GM18498 (cell line): Measurements from ENCODE around the gene ETS1.

Experiments
- ATAC-seq: cut with Tn5 transposase; IDR thresholded peaks from one replicate; pipeline ENCODE4 v1.9.1; 2021; ENCODE audit warnings: mild to moderate bottlenecking, moderate library complexity; ENCODE audit not compliant: unreplicated experiment

ETS1 gene

DNA sequence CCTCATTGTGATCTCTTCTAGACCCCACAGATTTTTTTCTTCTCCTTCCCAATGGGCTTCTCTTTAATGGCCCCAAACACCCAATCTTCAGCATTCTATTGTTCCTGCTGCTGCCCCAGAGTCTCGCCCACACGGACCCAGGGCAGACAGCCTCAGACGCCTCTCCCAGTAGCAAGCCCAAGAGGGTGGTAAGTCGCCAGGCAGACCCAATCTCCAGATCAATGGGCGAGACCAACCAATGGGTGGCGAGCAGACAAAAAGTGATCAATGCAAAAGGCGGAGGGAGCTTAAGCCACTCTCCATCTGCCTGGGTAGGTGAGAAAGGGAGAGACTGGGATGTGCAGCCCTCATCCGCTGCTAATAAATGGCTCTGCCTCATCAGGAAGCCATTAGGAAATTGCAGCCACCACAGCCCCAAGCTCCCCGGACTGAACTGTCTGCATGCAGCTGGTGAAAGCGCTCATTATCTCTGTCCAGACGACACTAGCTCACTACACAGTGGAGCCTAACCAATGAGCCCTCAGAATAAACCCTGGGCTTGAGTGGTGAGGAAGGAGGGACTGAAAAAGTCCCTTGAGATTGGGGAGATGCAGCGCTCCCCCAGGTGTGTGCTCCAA is 81.8 kb downstream of the ETS1 start:
- no peak for ATAC-seq

GRCh38 chr11:128504486-128504885 is 82.9 kb downstream of the ETS1 start:
- no peak for ATAC-seq

DNA sequence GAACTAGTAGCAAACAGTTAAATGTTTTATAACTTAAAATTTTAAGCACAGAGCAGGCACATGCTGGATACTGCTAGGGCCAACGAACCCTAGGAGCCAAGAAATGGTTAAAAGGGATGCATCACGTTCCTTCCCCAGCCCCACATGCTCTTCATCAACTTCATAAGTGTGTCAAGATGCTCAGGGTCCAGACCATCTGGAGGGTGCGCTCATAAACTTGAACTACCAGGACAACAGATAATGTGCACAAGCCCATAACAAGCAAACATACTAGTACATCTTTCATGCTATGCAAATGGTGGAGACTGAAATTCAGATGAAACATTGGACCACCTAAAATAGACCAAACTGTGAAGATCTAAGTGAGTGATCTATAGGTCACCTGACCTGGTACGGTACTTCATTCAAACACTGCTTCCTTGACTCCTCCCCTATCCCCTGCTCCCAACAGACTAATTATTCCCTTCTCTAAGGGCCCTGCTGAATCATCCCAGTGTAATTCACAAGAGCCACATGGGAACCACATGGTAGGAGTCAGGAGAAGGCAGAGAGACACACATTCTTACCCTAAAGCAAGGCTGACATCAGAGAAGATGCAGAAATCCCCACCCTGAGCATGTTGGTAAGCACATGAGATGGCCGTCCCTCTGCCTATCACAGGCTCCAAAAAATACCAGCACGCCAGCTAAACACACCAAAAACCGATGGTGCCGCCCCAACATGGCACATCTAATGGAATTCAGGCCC is 83.9 kb downstream of the ETS1 start:
- no peak for ATAC-seq

DNA sequence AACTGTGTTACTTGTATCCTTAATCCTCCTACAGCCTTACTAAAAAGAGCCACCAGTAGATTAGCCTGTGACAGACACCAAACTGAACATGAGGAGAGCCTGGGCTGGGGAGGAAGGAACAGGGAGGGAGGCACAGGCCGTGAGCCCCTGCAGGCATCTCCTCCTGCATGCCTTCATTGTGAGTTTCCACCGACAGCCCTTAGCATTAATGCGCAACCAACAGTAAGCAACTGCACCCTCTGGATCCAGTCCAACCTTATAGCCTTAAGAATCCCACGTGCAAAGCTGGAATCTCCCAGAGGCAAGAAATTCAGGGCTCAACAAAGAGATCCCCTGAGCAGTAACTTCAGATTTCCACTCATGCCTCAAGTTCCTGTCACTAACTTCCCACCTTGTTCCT is 84.6 kb downstream of the ETS1 start:
- no peak for ATAC-seq

DNA sequence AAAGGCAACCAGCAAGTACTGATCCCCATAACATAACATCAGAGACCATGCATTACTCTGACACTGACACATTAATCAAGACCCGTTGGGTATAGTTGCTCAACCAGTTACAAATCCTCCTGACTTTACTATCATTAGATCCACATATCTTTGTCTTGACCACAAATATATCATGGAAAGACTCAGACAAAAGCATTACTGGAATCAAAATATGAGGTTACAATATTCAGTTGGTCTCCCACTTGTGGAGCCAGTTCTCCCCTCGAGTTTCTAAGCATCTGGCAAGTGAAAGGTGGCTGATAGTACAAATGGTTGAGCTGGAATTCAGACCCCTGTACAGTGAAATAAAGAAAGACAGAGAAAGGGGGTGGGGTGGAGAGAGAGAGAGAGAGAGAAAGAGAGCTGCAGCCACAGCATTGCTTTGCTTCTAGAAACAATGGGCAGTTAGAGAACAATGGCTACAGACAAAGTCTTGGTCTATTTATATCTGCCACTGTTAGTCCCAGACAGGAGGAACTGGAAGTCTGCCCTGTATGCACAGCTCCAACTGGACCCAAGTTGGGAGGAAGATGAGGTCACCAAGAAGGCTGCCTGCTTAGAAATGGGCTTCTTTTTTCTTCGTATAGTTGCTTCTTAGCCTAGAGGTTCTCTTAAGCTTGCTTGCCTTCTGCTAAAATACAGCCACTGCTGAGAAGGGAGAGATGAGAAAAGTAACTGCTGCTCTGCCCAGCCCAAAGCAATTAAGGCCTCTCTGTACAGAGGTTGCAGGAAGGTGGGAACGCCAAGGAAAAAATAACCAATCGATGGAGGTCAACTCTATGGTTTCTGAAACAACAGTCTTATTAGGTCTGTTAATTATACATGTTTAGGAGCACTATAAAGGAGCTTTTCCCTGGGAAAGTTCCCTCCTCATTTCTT is 85.5 kb downstream of the ETS1 start:
- ATAC-seq, result no peak

- ATAC-seq, result no peak
Measured at GRCh38 chr11:128501008-128501407, 86.3 kb downstream of the ETS1 start.

DNA sequence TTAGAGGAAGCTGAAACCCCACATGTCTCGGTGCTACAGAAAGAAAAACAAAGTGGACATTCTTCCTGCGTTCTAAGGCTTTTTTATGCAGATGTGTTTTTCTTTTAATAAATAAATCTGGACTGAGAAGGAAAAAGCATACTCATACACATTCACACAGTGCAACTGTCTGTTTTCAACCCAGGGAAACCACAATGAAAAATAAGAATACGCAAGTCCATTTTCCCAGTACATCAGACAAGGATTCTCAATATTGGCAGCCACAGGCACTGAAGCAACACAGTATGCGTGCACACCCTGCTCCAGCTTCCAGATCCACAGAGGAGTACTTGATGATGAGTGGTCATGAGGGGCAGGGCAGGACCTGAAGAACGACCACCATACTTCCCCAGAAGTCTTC is 86.9 kb downstream of the ETS1 start:
- ATAC-seq, result no peak

GRCh38 chr11:128499613-128500253 is 87.6 kb downstream of the ETS1 start:
- ATAC-seq, result no peak

DNA sequence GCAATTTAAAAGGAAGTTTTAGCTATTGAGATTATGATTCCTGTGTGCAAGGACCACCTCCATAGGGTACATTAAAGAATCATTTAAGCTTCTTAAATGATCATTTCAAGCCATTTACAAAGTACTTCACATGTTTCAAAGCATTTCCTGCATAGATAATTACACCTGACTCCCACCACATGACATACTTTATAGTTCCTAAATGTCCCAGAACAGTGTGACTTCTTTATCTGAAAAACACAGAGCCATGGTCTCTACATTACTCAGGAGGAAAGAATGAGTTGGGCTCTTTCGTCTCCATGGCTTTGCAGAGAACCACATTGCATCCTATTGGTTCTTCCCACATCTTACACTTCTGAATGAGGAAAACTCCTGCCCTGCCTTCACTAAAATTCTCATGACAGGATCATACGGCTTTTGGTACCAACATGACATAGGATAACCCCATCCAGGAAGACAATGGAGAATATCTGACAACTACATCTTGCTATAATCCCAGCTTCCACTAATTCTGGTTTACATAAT is 88.6 kb downstream of the ETS1 start:
- no peak for ATAC-seq

DNA sequence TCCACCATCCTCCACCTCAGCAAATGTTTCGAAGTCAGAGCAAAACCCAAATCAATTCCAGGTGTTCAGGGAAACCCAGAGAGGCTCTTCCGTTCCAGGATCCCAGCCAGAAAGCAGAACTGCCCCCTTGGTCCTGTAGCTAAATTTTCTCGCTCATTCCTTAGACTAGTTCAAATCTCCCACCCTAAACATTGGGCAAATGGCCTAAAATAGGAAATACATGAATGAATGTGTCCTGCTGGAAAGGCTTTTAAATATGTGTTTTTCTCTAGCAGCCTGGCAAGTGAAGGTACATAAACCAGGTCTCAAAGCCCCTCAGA is 89.6 kb downstream of the ETS1 start:
- no peak for ATAC-seq

GRCh38 chr11:128497061-128497775 is 90.1 kb downstream of the ETS1 start:
- ATAC-seq, result peak; percentile 73

GRCh38 chr11:128496692-128497060 is 90.7 kb downstream of the ETS1 start:
- peak; percentile 30 for ATAC-seq

- no peak for ATAC-seq
Measured at GRCh38 chr11:128496249-128496648, 91.1 kb downstream of the ETS1 start.

DNA sequence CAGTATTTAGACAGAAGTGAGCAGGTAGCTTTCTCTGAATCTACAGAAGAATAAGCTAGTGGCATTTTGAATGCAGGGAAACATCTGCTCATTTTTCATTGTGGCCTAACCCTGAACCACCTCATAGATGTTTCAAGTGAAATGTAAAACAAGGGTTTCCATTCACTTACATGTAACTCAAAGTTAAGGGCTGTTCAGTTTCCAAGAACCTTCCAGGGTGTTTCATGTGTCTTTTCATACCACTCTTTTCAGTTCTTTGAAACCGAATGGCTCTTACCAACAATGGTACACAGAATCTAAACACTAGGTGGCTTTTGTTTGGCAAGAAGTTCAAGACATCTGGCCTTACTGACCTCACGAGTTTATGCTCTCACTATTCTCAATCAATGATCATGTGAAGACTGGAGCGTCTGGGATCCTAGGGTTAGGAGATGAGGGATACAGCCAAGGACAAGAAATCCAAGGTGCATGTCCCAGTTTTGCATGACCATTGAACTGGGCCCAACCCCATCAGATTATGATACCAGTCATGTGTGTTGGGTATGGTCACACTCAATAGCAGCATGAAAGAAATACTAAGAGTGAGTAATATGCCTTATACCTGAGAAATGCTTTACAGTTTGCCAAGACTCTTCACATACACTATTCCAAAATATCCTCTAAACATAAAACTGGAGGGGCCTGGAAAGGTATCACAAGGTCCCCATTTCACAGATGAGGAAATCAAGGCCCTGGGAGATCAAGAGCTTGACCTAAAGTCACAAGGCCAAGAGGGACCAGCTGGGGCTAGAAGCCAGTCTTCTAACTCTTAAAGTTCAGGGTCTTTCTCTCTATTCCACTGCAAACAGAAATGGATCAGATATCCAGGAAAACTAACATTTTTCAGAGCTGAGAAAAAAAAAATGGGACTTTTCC is 92.7 kb downstream of the ETS1 start:
- no peak for ATAC-seq

DNA sequence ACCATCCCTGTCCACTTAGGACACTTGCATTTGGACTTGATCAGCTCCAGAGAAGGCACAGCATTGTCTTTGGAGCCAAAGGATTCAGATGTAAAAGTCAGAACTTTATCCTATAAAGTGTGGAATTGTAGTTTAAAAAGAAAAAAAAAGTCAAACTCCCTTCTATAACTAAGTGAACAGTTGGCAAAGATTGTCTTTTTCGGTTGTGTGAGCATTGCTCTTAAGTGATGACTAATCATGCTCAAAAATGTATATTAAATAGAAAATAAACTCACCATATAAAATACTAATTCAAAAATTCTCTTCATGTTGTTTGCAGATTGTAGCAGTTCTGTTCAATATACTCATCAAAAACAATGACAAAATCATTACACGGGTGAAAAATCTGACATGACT is 93.8 kb downstream of the ETS1 start:
- no peak for ATAC-seq

- no peak for ATAC-seq
Measured at GRCh38 chr11:128492903-128493569, 94.3 kb downstream of the ETS1 start.

- no peak for ATAC-seq
Measured at GRCh38 chr11:128492461-128492860, 94.9 kb downstream of the ETS1 start.

DNA sequence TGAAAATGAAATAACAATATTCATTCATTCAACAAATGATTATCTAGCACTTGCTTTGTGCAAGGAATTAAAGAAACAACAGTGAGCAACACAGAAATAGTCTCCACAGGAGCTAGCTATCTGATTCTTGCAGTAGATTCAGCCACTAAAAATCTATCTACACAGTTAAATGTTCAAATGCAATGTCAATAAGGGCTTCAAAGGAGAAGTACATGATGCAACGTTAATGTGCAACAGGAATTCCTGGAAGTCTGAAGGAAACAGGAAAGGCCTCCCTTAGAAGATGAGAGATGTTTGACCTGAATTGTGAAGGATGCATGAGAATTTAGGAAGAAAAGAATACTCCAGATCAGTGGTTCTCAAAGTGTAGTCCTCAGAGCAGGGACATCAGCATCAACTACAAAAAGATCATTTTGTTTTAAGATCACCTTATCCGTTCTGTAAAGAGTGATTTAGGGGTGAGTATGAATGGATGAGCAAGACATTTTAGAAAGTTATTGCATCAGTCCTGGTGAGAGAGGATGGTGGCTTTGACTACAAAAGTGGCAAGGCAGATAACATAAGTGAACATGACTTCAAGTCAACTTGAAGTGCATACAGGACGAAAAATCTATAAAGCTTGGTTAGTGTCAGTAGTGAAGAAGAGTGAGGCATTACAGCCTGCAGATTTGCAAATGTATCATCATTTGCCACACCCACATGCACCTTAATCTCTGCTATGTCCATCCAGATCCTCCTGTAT is 96.0 kb downstream of the ETS1 start:
- no peak for ATAC-seq
